Measurements from ENCODE around the gene PLXNA4.
"Not testable (repeated sequence)": the region's sequence is repeated elsewhere in the genome, so short reads cannot be mapped to it uniquely, and the experiment has no call there.

Gene PLXNA4

DNA sequence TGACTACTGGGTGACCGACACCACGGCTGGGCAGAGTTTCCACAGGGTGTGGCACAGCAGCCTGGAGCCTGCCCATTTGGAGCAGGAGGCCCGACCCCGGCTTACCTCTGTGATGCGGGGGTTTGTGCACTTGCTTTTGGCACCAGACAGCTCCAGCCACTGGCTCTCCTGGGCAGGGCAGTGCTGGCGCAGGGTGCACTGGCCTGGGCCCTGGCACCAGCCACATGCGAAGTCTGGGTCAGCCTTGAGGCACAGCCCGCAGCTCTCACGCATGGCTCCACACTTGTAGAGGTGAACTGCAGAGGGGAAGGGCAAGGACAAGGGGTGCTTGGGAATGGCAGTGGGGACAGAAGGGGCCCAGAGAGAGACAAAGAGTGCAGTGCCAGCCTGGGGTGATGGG, 373.7 kb downstream of the PLXNA4 start:
- DNase-seq (ENCODE audit: low read depth) = no peak

DNA sequence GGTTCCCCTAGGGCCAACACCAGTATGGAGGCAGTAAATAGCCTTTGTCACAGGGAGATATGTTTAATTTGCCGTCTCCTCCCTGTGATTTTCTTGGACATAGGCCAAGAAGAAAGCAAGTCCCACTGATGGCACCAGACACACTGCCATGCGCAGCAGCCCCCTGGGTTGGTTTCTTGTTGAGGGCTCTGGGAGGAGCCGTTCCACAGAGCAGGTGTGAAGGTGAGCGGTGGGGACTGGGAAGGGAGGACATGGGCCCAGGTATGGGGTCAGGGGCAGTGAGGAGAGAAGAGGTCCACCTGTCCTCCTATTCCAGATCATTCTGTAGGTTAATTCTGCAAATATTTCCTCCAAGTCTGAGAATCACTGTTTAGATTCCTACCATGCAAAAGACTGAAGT, 376.1 kb downstream of the PLXNA4 start:
- no peak for DNase-seq (ENCODE audit: low read depth)

DNA sequence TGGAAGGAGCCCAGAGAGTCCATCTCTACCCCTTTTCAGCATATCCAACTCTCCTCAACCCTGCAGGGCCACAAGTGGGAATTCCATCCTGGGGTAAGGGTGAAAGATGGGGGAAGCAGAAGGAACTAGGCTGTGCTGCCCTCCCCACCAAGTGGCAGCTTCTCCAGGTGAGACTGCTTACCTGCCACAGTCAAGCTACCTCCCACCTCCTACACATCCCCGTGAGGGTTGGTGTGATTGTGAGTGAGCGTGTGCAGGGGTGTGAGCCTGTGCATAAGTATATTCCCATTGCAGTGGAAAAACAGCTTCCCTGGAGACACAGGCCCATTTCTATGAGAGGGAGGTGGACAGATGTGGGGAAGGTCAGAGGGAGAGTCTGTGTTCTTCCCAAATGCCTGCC, 376.6 kb downstream of the PLXNA4 start:
- DNase-seq (ENCODE audit: low read depth) = no peak

DNA sequence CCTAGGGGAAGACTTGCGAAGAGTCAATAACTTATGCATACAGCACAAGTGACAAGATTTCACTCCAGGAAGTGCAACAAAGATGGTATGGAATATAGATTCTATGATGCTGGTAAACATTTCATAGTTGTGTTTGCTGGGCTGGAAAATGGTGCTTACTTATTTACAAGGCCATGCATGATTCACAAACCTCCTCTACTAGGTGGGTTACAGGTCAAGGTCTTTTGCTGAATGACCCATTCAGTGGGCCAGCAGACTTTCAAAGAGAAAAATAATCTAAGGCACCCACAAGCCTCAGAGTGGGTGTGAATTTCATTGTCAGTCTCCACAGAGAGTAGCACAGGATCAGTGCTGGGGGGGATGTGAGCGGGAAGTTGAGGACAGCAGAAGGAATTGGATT, 378.5 kb downstream of the PLXNA4 start:
- no peak for DNase-seq (ENCODE audit: low read depth)

DNA sequence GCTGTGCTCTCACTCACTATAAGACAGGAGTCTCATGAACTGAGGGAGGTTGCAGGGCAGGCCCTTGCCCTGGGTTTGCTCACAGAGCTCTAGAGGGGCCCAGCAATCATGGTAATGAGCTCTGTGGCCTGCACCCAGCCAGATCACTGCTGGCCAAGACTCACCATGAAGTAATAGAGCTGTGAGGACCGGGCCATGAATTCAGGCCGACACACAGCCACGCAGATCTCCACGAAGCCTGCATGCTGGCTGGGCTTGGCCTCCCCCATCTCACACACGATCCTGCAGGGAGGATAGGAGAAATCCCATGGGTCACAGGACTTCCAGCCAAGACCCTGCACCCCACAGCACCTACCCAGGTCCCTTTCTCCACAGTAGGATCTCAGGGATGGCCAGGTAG, 382.4 kb downstream of the PLXNA4 start:
- no peak for DNase-seq (ENCODE audit: low read depth)

DNA sequence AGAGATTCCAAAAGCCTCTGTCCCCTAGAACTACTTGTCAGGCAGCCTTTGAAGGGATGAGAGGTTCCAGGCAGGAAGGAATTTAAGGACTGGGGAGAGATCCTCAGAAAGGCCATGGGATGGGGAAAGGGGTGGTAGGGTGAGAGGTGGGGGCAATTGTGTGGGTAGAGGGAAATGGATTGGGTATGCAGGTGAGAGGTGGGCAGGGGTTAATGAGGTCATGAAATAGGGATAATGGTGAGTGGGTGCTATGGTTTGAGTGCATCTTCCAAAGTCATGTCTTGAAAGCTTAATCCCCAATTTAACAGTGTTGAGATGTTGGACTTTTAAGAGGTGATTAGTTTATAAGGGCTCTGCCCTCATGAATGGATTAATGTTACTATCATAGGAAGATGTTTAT, 383.5 kb downstream of the PLXNA4 start:
- DNase-seq (ENCODE audit: low read depth) = no peak

DNA sequence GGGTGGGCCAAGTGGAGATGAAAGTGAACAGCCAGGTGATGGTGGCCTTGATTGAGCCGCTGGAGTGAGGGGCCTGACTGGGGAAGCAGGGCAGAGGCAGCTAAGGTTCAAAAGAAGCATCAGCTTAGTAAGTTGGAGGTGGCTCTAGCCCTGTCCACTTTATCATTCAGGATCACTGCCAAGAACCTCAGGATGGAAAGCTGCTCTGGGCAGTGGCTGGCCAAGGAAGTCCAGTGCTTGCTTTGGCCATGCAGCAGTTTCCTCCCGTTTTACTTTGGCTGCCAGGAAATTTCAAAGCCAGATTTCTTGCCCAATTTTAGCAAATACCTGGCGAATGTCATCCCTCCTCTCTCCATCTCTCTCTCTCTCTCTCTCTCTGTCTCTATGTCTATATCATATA, 384.9 kb downstream of the PLXNA4 start:
- no peak for DNase-seq (ENCODE audit: low read depth)

DNA sequence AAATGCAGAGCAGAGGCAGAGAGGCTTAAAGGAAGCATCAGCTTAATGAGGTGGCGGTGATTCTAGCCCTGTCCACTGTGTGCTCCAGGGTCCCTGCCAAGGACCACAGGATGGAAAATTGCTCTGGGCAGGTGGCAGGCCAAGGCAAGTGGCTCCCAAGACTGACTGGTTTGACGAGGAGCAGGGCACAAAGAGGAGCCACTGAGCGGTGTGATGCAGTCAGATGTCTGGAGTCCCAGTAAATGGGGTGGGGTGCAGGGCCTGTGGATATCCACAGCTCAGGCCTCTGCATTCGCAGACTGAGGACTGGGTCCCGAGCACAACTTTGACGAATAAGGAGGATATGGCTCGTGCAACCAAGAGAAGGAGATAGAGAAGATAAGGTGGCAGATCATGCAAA, 385.6 kb downstream of the PLXNA4 start:
- no peak for DNase-seq (ENCODE audit: low read depth)

DNA sequence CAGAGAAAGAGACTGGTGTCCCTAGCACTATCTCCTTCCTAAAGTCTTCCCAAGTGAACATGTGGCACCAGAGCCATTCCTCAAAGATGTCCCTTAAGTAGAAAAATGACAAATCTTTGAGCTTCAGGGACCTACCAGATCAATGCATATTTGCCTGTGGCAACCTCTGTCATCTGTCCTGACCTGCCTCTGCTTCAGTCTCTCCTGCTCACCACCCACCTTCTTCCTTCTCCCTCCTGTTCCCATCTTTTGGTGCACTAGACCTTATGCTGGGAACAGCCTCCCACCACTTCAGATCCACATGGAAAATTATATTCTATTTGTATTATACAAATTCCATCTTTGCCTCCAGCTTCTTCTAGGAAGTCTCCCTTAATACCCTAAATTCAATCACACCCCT, 386.4 kb downstream of the PLXNA4 start:
- DNase-seq (ENCODE audit: low read depth) = no peak

DNA sequence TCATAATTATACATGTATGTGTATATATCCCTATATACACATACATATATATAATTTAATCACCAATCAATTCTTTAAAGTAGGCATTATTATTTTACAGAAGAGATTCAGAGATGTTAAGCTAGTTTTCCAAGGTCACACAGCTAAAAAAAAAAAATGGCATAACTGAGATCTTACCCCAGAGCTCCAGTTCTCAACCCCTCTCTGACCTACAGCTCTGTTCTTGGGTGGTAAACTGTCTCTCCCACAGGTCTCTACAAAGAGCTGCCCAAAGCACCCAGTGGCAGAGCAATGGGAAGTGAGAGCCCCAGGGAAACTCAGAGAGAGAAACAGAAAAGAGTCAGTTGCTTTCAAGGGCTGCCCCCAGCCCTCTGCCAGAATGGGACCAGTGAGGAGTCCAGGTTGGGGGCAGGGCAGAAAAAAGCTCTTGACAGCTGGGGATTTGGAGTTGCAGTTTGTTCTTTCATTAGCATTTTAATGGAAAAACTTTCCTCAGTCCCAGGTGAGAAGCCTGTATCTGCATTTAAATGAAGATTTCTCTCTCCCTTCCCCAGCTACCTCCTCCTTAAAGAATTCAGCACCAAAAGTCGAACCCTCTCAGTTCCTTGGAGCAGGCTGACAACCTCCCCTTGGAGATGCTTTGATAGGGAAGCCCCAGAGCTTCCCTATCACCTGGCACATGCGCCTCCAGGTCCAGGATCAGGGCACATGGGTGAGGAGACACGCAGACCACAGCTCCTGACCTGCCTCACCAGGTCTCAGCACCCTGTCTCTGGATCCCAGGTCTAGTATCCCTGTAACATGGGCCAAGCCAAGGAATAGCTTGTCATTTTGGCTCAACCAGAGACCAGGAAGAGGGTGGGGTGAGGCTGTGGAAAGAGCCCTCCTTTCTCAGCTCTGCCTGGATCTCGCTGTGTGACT, 388.1 kb downstream of the PLXNA4 start:
- DNase-seq (ENCODE audit: low read depth) = no peak

DNA sequence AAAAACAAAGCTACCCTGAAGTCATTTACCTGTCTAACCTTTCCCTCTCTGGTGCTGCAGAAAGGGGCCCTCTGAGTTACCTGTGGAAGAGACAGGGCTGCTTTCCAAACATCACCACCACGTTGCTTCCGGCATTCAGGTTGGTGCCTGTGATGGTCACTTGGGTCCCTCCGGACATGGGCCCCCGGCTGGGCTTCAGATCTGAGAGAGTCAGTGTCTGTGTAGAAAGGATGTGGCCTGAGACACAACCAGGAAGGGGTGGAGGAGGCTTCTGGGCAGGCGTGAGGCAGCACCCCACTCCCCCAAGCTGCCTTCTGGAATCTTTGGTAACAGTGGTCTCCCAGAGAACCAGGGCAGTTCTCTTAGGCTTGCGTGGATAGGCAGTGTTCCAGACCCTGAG, 388.9 kb downstream of the PLXNA4 start:
- no peak for DNase-seq (ENCODE audit: low read depth)

DNA sequence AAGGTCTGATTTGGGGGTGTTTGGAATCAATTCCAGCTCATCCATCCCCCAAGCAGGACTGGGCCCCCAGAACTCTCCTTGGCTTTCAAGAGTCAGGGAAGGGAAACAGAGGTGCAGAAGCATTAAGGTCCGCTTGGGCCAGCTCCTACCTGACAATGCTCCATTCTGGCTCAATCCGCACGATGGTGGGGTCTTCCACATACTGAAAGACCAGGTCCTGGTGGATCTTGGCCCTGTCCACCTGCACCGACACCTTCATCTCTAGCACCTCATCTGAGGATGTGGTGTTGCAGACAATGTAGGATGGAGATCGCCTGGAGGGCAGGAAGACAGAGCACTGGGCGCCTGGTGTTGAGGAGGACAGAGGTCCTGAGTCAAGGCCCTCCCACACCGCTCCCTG, 391.1 kb downstream of the PLXNA4 start:
- DNase-seq (ENCODE audit: low read depth) = no peak

DNA sequence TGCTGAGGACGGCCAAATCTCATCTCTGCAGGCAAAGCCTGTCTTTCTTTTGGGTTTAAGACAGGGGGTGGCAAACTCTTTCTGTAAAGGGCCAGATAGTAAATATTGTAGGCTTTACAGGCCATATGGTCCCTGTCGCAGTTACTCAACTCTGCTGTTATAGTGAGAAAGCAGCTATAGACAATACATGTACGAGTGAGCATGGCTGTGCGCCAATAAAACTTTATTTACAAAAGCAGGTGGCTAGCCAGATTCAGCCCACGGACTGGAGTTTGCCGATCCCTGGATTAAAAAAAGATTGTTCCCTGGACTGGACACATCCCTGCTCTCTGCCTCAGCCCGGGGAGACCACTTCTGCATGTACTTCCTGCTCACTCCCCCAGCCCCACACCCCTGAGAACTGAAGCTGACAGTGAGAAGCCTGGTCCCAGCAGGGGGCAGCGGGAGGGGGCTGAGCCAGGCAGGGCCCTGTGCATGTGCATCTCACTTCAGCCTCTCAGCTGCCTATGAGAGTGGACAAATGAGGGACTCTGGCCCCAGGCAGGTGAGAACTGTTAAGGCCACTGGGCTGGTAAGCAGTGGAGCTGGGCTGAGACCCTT, 392.4 kb downstream of the PLXNA4 start:
- DNase-seq (ENCODE audit: low read depth) = no peak

DNA sequence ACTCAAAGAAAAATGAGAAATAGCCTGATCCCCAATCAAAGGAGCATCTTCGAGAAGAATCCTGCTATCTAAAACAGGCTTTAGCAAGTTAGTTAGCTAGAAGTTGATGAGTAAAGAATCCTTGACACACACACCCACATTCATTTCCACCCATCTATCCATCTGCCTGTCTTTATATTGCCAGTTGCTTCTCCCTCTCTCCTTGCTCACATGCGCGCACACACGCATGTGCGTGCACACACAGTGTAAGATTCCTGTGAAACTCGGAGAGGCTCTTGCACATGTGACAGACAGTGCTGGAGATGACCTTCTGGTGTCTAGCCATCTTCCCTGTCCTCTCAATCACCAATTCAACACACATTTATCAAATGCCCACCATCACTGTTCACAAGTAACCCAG, 393.3 kb downstream of the PLXNA4 start:
- DNase-seq (ENCODE audit: low read depth) = no peak

DNA sequence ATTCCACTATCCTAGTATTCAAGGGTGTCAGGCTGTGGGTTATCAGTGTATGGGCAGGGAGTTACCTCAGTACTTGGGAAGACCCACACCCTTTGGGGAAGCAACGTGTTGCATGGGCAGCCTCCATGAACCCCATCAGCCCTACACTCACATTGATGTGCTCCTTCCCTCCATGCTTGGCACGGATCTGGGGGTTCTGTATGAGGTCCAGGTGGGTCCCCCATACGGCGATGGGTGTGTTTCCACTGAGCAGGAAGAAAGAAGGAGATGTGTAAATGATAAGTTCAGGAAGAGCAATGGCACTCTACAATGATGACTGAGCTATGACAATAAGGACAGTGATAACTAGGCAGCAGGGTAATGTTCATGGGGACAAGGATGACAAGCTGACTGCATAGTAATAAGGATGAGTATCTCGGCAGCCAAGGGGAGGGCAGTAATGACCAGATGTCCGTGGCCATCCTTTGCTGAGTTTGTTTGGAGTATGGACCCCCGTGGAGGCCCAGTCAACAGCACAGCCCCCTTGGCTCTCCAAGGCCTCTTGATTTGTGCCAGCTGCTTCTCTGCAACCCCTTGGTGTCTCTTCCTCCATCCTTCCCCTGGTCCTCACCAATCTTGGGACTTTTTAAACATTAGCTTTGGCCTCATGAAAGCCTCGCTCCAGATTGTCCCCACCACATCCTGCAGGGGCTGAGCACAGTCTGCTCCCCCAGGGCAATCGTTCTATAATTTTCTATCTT, 394.2 kb downstream of the PLXNA4 start:
- DNase-seq (ENCODE audit: low read depth) = no peak

DNA sequence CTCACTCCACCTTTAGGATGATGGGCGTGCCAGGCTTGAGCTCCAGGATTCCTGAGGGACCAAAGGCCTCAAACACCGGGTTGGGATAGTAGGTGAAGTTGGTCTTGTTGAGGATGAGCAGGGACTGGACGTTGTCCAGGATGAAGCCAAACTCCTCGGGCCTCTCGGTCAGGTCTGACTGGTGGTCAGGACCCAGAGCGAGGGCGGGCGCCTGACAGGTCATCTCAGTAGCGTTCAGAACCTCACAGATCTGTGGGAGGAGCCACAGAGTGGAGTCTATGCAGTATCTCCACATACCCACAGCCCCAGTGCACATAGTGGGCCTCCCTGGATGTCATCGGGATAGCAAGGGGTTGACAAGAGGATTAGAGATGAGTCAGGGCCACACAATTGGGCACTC, 394.9 kb downstream of the PLXNA4 start:
- no peak for DNase-seq (ENCODE audit: low read depth)

DNA sequence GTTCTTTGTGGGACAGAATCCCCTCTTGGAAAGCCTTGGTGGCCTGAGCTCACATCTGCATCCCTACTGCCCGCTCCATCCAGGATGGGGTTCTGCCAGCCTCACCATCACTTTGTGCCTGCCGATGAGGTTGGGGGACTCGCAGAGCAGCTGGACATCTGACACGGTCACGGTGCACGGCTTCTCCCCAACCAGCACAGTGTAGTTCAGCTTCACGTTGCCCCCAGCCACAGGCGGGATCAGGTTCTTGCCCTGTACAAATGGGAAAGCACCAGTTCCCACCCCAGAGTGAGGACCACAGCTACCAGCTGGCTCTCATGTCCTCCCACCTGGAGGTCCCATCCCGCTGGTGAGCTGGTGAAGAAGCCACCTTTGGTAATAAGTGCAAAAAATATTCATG, 395.8 kb downstream of the PLXNA4 start:
- DNase-seq (ENCODE audit: low read depth) = no peak

DNA sequence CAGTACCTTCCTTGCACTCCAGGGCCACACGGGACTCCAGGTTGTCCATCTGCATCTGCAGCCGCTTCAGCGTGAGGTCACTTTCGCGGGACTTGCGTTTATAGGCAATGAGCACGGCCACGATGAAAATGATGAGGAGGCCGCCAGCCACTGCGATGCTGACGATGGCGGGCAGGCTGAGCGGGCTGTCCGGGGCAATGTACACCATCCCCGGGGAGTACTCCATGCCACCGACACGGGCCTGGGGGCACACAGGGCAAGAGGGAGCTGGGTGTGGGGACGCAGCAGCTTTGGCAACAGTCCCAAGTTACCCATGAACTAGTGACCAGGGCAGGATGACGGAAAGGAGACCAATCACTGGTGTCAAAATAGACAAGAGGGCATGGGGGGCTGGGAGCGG, 396.6 kb downstream of the PLXNA4 start:
- DNase-seq (ENCODE audit: low read depth) = no peak

DNA sequence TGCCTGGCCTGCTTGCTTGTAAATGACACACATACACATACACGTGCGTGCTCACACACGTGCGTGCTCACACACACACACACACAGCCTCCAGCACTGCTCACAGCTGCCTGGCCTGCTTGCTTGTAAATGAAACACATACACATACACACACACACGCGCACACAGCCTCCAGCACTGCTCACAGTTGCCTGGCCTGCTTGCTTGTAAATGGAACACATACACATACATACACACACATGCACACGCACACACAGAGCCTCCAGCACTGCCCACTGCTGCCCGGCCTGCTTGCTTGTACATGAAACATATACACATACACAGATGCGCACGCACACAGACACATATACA, 397.2 kb downstream of the PLXNA4 start:
- DNase-seq (ENCODE audit: low read depth) = no peak

DNA sequence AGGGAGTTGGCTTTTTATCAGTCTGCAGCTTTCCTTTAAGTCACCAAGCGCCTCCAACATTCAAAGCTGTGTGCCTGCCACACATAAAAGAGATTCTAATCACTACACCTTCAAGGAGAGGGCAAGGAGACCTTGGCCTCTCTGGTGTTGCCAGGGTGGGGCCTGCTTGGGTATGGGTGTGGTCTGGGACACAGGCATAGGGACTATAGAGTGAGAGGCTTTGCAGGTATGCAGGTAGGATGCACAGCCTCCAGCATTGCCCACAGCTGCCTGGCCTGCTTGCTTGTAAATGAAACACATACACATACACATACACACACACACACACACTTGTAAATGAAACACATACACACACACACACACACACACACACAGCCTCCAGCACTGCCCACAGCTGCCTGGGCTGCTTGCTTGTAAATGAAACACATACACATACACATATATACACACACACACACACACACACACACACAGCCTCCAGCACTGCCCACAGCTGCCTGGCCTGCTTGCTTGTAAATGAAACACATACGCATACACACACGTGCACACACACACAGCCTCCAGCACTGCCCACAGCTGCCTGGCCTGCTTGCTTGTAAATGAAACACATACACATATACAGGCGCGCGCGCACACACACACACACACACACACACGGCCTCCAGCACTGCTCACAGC, 397.7 kb downstream of the PLXNA4 start:
- DNase-seq (ENCODE audit: low read depth) = not testable (repeated sequence)

DNA sequence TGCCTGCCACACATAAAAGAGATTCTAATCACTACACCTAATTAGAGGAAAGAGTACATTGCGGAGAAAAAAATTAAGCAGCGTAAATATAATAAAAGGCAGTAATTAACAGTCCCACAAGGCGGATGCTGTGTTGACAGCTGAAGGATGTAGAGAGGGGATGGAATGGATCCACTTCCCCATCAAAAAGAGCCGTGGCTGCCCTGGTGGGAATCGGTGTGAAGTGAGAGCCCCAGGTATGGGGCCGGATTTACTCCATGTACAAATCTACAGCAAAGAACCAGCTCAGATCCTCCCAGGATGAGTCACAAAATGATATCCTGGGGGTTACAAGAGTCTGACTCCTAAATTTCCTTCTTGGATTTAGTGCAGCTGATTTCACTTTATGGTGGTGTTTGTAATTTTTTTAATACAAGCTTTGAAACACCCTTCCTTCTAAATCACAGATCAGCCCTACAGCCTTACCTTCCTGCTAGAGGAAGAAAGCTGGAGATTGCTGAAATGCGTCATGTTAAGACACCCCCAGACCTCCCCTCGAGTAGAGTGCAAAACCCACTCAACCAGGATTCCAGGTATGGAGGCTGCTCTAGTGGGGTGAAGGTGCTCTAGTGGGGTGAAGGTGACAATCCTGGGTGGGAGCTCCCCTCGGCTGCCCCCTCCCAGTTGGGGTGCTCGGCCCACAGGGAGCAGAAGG, 398.4 kb downstream of the PLXNA4 start:
- no peak for DNase-seq (ENCODE audit: low read depth)

DNA sequence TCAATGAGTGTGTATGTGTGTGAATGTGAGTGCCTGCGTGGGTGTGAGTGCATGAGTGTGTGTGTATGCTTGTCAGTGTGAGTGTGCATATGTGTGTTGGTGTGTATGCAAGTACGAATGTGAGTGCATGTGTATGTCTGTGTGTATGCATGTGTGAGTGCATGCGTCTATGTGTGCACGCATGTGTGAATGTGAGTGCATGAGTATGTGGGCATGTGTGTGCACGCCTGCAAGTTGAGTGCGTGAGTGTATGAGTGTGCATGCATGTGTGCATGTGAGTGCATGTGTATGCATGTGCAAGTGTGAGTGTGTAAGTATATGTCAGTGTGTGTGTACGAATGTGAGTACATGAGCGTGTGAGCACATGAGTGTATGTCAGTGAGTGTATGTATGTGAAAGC, 399.6 kb downstream of the PLXNA4 start:
- no peak for DNase-seq (ENCODE audit: low read depth)
